Stimulated activated CD4-positive, alpha-beta T cell treated with anti-CD3 and anti-CD28 coated beads, Interleukin-15, amount 100 ng/mL, for 48 hours (primary cell): ENCODE data around the gene TXNDC8.
"Not testable (repeated sequence)": the region's sequence is repeated elsewhere in the genome, so short reads cannot be mapped to it uniquely, and the experiment has no call there.

Experiments
- DNase-seq, 2 donors: peaks; one replicate each; pipeline ENCODE4 v3.0.0-alpha.2; 2020; ENCODE audit warnings: low read depth in 2 of 2

TXNDC8 gene

DNA sequence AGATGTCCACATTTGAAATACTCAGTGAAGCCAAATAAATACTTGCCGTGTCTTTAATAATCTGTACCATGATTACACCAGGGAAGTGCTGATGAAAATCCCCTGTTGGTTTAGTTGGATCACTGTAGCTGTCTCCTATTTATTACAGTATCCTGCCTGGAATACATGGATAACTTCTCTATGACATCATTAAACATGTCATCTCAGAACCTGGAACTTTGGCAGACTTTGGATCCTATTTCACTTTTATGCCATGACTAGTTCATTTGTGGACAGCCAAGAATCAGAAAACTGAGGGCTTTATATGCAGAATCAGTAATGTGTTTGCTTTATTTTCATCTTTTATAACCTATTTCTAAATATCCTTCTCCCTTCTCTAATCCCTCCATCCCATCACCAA, at the start of gene TXNDC8:
TXNDC8 (minus strand) TSS at position 137 of the 400 bp plus-strand sequence.
- no peak for DNase-seq

GRCh38 chr9:110383491-110383890, 45.8 kb upstream of the TXNDC8 start:
- no peak for DNase-seq

GRCh38 chr9:110382731-110383130, 45.1 kb upstream of the TXNDC8 start:
- no peak for DNase-seq

DNA sequence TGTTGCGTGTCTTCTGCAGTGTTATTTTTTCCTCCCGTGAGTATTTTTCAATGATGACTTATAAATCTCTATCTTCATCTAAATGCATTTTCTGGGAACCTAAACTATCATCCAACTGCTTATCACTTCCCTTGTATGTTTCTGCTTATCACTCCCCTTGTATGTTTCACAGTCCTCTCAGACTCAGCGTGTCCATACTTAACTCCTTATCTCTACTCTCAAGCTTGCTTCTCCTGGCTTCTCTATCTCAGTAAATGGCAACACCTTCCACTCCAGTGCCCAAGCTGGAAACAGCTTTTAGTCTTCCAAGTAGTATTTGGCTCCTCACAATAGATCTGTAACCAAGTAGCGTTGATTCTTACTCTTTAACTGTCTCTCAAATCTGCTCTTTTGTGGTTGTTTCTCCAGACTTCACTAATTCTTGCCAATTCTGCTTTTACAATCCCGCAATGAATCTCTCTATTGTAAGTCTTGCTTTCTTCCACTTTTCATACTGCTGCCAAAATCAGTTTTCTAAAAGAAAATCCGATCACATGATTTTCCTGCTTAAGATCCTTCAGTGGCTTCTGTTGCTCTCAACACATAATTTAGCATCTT, 33.8 kb upstream of the TXNDC8 start:
- DNase-seq: no peak

- no peak for DNase-seq
Observed at GRCh38 chr9:110370315-110370714, 32.7 kb upstream of the TXNDC8 start.

DNA sequence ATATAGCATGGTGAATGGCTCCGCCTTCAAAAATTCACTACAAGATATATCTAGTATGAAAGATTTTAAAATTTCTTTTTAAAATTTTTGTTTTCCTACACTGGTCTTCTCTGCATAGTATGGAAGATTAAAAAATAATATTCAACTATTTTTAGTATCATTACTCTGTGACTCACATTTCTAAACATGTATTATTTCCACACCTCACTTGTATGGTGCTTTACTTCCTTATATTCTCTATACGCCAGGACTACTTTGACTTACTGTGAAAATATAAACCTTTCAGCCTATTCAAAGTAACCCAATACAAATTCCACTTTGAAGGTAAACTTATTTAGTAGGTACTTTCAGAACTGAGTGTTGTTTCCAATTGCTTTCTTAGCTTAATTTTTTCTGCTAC, 26.8 kb upstream of the TXNDC8 start:
- no peak for DNase-seq

- DNase-seq: not testable (repeated sequence)
Observed at GRCh38 chr9:110358992-110359391, 21.3 kb upstream of the TXNDC8 start.

DNA sequence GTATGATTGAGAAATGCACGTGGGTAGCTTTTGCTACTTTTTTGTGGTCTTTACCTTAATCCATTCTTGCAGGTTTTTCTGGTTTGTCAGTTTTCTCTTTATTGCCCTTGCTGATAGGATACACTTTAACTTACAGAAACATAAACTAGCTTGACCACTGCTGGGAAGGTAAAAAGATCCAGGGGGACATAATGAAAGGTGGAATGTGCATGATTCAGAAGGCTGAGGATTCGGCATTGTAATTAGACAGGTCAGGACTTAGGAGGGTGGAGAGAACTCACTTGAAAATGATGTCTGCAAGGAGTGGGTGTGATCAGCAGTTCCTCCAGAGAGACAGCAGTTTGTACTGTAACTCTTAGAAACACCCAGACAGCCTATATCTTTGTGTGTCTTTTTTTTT, 19.8 kb upstream of the TXNDC8 start:
- no peak for DNase-seq

DNA sequence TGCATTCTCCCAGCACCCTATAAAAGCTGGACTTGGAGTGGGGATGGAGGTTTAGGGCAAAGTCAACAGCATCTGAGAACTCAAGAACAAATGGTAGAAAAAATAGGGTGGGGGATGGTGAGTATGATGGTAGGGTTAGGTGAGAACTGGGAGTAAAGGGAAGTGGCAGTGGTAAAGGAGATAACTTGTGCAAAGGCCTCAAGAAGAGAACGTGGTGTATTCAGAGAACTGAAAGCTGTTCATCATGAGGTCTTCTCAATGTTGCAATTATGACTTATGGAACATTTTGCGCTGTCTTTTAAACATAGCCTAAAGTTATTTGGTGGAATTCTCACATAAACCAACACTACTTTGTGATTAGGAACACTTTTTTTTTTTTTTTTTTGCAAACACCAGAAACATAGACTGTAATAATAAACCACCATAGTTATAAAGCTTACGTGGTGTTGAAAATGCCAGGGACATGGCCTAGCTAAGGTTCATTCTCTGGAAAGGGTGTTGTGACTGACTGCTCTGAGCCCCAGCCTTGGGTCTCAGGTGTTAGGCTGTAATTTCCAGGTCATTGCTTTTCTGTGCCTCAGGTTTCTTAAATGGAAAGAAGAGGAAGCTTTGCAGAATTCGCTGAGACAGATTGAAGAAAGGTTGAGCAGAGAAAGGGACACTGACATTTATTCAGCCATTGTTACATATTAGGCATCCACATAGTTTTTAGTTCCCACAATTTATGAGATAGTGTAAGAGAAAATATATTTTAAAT, 19.2 kb upstream of the TXNDC8 start:
- DNase-seq: no peak

DNA sequence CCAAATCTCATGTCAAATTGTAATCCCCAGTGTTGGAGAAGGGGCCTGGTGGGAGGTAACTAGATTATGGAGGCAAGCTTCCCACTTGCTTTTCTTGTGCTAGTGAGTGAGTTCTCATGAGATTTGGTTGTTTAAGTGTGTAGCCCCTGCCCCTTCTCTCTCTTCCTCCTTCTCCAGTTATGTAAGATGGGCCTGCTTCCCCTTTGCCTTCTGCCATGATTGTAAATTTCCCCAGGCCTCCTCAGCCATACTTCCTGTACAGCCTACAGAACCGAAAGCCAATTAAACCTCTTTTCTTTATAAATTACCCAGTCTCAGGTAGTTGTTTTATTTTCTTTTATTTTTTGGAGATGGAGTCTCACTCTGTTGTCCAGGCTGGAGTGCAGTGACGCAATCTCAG, 18.2 kb upstream of the TXNDC8 start:
- no peak for DNase-seq

- DNase-seq: no peak
Observed at GRCh38 chr9:110351009-110351467, 13.4 kb upstream of the TXNDC8 start.

DNA sequence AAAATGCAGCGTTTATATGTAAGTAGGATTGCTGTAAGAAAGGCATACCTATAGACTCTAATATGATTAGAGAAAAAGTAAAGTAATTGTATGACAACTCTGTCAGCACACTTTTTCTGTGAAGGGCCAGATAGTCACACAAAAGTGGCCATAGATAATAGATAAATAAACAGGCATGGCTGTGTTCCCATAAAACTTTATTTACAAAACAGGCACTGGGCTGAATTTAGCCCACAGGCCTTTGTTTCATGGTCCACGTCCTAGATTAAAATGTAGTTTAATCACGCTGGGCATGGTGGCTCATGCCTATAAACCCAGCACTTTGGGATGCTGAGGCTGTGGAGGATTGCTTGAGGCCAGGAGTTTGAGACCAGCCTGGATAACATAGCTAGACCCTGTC, 8.7 kb upstream of the TXNDC8 start:
- no peak for DNase-seq

GRCh38 chr9:110344821-110345220, 7.2 kb upstream of the TXNDC8 start:
- no peak for DNase-seq

- no peak for DNase-seq
Observed at GRCh38 chr9:110343551-110343950, 5.9 kb upstream of the TXNDC8 start.

DNA sequence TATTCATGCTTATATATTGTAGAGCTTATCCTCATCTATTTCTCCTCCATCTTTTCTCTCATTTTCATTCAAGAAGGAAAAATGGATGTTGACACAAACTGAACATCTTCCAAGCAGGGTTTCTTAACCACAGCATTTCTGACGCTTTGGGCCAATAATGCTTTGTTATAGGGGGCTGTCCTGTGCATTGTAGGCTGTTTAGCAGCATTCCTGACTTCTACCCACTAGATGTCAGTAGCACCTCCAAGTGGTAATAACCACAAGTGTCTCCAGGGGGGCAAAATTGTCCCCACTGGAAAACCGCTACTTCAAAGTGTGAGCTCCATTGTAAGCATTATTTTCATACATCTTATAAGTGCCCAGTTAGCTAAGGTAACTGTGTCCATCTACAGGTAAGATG, 2.6 kb upstream of the TXNDC8 start:
- DNase-seq: no peak

GRCh38 chr9:110338143-110338542, 480 bp upstream of the TXNDC8 start:
- DNase-seq: no peak

DNA sequence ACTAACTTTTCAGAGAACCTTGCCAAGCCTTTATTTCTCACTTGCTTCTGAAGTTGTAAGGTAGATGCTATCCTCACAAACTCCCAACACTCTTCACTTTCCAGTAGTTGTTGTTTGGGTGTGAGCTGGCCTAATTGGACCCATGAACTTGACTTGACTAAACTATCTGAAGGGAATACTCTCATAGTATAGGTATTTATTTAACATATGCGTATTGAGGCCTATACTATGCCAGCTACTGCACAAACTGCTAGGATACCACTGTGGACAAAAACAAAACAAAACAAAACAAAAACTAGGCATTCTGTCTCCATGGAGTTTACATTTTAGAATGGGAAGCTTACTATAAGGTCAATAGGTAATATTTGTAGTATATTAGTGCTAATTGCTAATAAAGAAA, 1.3 kb downstream of the TXNDC8 start:
- DNase-seq: no peak

DNA sequence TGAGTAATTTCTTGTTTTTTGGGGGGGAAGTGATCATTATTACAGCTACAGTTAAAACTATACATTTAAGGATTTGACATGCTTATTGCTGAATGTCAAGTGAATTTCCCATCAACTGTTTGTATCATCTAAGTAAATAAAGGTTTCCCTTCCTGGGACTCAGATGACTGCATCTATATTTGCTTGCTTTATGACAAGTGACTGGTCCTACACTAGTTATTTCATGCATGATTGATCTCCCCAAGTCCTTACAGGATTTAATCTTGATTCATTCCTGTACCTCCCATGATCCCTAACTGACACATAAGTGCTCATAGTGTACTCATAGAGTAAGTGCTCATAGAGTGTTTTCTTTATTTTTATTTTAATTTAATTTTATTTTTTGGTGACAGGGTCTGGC, 2.8 kb downstream of the TXNDC8 start:
- DNase-seq: no peak

- DNase-seq: no peak
Observed at GRCh38 chr9:110334183-110334582, 3.5 kb downstream of the TXNDC8 start.

DNA sequence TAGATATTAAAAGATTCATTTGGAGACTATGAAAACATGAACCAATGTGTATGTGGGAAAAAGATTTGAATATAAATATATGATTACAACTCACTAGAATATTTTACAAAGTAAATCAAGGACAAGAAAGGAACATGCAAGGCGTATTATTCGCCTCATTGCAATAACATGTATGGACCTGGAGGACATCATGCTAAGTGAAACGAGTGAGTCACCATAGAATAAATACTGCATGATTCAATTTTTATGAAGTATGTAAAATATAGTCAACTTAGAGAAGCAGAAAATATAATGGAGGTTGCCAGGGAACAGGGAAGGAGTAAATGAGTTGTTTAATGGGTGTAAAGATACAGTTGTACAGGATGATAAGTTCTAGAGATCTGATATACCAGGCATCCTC, 4.9 kb downstream of the TXNDC8 start:
- DNase-seq: no peak

- DNase-seq: no peak
Observed at GRCh38 chr9:110330484-110331105, 7.1 kb downstream of the TXNDC8 start.

DNA sequence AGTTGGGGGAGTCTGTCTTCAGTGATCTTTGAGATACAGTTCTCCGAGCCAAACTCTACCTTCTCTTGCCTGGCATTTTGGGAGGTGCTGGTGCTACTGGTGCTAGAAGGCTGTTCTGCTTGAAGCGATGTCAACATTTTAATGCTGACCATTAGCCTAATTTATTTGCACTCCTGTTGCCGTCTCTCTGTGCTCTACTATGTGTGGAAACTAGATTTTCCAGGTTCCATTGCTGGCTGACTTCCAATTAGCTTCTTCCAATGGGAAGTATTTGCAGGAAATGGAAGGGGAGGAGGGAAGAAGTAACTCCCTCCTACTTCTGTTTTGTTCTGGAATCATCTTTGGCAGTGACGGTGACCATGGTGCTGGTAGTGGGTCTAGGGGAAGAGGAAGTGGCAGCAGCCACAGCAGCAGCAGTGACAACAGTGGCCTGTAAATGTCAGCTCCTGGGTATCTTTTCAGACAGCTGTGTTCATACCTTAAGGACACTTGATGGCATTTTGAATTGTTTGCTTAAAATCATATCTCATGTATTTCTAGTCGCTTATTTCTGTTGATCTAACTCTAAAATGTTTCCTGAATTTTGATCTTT, 7.9 kb downstream of the TXNDC8 start:
- no peak for DNase-seq

- no peak for DNase-seq
Observed at GRCh38 chr9:110328763-110329162, 8.9 kb downstream of the TXNDC8 start.
